Kasumi-1 (cell line): ENCODE data around the gene SNAI1.
"Not testable (repeated sequence)": the region's sequence is repeated elsewhere in the genome, so short reads cannot be mapped to it uniquely, and the experiment has no call there.

Experiments
- DNase-seq, 2 experiments: peaks; one replicate each; lab custom pipeline; 2025; lab: John Stamatoyannopoulos, UW

Gene SNAI1

DNA sequence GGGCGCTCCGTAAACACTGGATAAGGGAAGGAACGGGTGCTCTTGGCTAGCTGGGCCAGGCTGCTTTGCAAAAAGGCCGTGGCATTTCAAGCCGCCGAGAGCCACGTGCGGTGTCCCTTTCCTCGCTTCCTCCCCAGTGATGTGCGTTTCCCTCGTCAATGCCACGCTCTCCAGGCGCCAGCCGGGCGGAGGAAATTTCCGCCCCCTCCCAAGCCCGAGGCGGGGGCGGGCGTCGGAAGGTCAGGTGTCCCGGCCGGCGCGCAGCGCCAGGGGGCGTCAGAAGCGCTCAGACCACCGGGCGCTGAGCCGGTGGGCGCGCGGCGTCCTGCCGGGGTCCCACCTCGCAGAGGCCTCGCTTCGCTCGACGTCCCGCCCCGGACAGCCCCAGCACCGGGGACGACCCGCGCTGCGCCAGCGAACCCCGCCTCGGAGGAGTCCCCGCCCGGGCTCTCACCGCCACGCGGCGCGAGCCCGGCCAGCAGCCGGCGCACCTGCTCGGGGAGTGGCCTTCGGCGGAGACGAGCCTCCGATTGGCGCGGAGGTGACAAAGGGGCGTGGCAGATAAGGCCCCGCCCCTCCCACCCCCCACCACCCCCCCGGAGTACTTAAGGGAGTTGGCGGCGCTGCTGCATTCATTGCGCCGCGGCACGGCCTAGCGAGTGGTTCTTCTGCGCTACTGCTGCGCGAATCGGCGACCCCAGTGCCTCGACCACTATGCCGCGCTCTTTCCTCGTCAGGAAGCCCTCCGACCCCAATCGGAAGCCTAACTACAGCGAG lies at the start of gene SNAI1:
Gene SNAI1, plus strand, starts transcription at position 635 of the 777 bp plus-strand sequence. Its CDS starts 80 bp downstream, at position 715.
- DNase-seq: peak; percentile 74 to 84

GRCh38 chr20:49935746-49936152 lies 47.0 kb upstream of the SNAI1 start:
- peak in 1 of 2 experiments; percentile 44 for DNase-seq

DNA sequence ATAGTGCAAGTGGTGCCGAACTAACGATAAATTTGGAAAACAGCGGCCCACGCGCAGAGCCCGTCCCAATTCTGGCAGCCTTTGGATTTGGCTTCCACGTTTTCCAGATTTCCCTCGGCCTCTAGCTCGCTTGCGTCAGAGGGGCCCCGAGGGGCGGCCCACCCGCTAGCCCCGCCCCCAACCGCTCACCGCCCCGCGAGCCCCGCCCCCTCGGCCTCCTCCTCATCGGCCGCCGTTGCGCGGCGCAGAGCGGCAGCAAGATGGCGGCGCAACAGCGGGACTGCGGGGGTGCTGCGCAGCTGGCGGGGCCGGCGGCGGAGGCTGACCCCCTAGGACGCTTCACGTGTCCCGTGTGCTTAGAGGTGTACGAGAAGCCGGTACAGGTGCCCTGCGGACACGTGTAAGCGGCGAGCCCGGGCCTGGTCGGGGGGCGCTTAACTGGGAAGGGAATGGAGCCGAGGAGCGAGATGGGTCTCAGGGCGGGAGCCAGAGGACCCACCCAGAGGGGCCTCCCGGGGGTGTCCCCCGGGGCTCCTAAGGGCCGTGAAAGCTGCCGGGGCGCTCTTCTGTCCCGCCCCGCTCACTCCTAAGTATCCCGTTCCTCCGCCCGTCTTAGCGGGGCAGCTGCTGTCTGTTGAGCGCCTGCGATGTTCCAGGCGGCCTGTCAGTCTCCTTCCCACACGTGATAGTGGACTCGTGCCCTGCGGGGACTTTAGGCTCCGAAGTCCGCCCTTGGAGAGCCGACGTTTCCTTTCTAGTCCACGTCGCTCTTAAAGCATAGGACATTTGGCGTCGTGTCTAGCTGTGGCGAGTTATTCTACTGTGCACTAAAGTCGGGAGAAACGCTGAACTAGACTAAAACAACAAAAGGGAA lies 46.4 kb upstream of the SNAI1 start, which contains the start of gene RNF114:
Gene RNF114, plus strand, starts transcription at position 245 of the 874 bp plus-strand sequence. Its CDS starts 16 bp downstream, at position 261.
- peak; percentile 81 to 92 for DNase-seq

- DNase-seq: peak; percentile 69 to 74
Measured at GRCh38 chr20:49937027-49937929, 45.5 kb upstream of the SNAI1 start.

- no peak for DNase-seq
Measured at GRCh38 chr20:49938173-49939163, 44.3 kb upstream of the SNAI1 start.

GRCh38 chr20:49941456-49941855 lies 41.3 kb upstream of the SNAI1 start:
- no peak for DNase-seq

GRCh38 chr20:49942303-49942702 lies 40.5 kb upstream of the SNAI1 start:
- no peak for DNase-seq

- DNase-seq: no peak
Measured at GRCh38 chr20:49942942-49943341, 39.8 kb upstream of the SNAI1 start.

- DNase-seq: no peak
Measured at GRCh38 chr20:49945306-49945700, 37.5 kb upstream of the SNAI1 start.

- DNase-seq: no peak
Measured at GRCh38 chr20:49945701-49946477, 36.9 kb upstream of the SNAI1 start.

DNA sequence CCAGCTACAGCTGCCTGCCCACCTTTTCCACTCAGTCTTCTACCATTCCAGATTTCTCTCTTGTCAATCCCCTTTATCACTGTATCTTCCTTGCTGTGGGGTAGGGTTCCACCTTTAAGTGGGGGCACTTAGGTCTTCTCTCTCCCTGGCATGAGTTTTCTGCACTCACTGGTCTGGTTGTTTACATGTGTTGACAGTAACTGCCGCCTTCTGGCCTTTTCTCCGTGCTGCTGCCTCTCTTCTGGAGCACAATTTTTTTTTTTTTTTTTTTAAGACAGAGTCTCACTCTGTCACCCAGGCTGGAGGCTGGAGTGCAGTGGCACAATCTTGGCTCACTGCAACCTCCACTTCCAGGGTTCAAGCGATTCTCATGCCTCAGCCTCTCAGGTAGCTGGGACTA lies 34.6 kb upstream of the SNAI1 start:
- DNase-seq: no peak

DNA sequence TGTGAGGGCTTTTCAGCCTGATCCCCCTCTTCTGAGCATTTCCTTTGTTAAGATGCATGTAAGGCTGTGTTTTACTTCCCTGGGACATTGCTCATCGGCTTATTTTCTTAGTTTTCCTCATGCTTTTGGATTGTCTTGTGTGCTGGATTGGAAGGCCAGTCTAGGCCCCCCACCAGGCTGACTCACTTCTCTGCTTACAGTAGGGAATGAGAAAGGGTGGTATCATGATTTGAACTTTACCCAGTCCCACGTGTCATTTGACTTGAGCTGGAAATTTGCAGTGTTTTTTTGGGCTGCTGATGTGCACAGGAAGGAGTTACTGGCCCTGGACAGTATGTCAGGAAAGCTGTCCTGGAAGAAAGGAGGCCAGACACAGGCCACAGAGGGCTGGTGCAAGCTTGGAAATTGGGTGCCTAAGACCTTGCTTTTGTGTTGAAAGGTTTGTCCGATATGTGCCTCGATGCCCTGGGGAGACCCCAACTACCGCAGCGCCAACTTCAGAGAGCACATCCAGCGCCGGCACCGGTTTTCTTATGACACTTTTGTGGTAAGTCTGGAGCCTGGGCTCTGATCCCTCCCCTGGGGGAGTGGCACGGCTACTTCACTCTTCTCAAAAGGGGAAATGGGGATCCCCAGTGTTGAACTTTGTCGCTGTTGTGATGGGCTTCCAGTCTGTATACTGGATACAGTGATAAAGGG lies 33.8 kb upstream of the SNAI1 start:
- no peak for DNase-seq

DNA sequence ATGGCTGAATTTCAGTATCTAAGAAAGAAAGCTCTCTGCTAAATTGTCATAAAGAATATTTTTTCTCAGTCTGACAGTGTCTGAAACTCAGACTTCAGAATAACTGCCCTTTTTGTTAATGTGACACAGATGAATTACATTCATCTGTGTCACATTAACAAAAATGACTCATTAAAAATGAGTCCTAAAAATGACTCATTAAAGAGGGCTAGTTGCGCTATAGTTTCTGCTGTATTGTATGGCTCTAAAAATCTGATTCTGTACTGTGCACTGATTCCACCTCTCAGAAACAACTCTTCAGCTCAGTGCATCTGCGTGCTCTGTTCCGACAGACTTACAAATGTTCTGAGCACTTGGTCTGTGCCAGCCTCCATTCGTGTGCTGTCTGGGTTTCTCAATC lies 31.6 kb upstream of the SNAI1 start:
- DNase-seq: no peak

DNA sequence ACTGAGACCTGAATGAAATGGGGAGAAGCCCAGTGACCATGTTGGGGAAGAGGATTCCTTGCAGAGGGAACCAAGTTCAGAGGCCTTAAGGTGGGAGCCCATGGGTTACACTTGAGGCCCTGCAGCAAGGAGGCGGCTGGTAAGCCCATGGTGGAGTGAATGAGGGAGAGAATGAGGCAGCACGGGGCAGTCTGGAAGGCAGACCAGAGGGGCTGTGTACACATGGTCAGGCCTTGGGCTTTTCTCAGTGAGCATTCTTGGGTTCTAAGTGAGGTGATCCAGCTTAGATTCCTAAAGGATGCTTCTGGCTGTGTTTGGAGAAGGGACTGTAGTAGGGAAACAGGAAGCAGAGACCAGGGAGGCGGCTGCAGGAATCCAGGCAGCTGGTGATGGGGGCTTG lies 27.6 kb upstream of the SNAI1 start:
- no peak for DNase-seq

GRCh38 chr20:49955830-49956396 lies 26.9 kb upstream of the SNAI1 start:
- DNase-seq: not testable (repeated sequence)

- DNase-seq: no peak
Measured at GRCh38 chr20:49956689-49957088, 26.1 kb upstream of the SNAI1 start.

- DNase-seq: peak; percentile 48 to 51
Measured at GRCh38 chr20:49957089-49957938, 25.5 kb upstream of the SNAI1 start.

DNA sequence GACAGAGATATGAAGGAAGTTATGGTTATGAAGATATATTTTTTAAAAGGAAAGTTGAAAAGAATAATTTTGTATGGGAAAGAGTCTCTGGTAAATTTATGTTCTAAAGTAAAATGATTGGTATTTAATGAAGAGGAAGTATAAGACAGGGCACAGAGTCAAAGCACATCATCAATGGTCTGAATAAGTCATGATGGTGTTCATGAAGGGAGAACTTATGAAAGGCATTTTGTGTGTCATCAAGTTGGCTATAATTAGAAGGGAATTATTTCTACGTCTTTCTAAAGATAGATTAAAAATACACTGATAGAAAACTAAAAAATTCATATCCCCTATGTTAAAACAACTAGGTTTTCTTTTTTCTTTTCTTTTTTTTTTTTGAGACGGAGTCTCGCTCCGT lies 21.4 kb upstream of the SNAI1 start:
- DNase-seq: no peak
